ENCODE measurements around the gene RTEL1.

DNA sequence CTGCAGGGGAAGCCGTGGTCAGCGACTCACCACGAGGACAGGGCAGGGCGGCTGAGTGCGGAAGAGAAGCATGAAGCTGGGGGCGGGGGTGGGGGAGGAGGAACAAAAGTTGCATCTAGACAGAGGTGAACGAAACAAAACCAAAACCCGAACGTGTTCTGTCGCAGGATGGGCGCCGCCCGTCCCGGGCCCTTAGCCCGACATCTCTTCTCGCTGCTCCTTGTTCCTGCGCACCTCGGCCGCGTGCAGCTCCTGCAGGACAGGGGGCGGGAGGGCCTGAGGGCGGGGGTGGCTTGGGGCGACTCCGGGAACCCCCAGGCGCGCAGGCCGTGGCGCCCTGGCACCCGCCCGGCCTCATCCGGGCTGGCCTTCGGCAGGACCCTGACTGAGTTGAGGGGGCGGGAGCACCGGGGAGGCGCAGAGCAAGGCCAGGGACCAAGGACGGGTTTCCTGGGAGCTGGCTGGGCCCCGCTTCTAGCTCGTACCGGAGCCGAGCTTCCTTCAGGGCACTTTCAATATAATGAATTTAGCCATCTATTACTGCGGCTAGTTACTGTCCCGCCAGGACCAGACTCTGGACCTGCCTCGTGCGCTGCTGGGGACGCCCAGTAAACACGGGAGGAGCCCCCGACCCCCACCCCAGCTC is 16.8 kb upstream of the RTEL1 start:
- TF ChIP-seq, protein P1, sequence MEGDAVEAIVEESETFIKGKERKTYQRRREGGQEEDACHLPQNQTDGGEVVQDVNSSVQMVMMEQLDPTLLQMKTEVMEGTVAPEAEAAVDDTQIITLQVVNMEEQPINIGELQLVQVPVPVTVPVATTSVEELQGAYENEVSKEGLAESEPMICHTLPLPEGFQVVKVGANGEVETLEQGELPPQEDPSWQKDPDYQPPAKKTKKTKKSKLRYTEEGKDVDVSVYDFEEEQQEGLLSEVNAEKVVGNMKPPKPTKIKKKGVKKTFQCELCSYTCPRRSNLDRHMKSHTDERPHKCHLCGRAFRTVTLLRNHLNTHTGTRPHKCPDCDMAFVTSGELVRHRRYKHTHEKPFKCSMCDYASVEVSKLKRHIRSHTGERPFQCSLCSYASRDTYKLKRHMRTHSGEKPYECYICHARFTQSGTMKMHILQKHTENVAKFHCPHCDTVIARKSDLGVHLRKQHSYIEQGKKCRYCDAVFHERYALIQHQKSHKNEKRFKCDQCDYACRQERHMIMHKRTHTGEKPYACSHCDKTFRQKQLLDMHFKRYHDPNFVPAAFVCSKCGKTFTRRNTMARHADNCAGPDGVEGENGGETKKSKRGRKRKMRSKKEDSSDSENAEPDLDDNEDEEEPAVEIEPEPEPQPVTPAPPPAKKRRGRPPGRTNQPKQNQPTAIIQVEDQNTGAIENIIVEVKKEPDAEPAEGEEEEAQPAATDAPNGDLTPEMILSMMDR (IDR thresholded peaks at IDR 0.05; ENCODE audit: low read length) = no peak
- TF ChIP-seq EZH2phosphoT487 (IDR thresholded peaks at IDR 0.05; ENCODE audit: low read length) = no peak

Measured in MM.1S (cell line).